ENCODE measurements around the gene NFATC1. TPM values are rescaled to one million over a fixed set of nuclear protein-coding genes. Genes with fewer than 3 reads are reported as not detected.

NFATC1 gene
- total RNA-seq, 2 donors from 2014 or later = 5.2 to 5.9 TPM

- no peak for ATAC-seq
- H3K9me3 ChIP-seq = no peaks in the 10 kb centered on the region
- H3K27me3 ChIP-seq = no peaks in the 10 kb centered on the region
- WGBS, 2 donors = 76 to 86% methylated on average over 8 to 14 of the region's 16 CpGs
- TF ChIP-seq CTCF (IDR thresholded peaks at IDR 0.05) (no peak), POLR2A (IDR thresholded peaks at IDR 0.05) (no peak)
- intact Hi-C loops (cut with DNase I) = no loop called here
- no peaks in the 10 kb centered on the region for H3K4me1 ChIP-seq
- H3K36me3 ChIP-seq (replicated peaks in 1 of 2; ENCODE audit: insufficient read depth in 1 of 2, low read depth in 2 of 2) = peaks cover 0 to 2% of the 10 kb centered on the region in 2 donors
- H3K27ac ChIP-seq = no peak overlapping the region
- H3K4me3 ChIP-seq = no peak overlapping the region
- DNase-seq = no peak
Measured at GRCh38 chr18:79489899-79490625, 94.3 kb downstream of the NFATC1 start.

DNA sequence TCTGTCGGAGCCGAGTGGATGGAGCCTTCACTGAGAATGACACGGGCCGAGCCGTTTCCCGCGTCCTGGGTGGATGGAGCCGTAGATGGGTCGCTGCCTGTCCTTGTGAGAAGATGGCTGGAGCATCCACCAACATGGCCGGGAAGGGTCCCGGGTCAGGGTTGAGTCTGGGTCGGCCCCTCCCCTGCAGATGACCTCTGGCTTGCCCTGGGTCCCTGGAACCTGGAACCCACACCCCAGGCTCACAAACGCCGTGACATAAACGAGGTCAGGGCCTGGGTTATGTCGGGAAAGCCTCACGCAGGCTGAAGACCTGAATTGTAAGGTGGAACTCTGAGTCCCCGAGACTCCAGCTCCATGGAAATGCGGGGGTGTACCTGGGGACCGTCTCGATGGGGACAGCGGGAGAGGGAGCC lies 94.9 kb downstream of the NFATC1 start:
- no peak for DNase-seq
- TF ChIP-seq CTCF (IDR thresholded peaks at IDR 0.05) (no peak), POLR2A (IDR thresholded peaks at IDR 0.05) (no peak)
- no peak for ATAC-seq
- H3K4me3 ChIP-seq = no peak overlapping the region
- WGBS, 2 donors = 70 to 89% methylated on average over 14 to 21 of the region's 22 CpGs
- H3K4me1 ChIP-seq = no peaks in the 10 kb centered on the region
- H3K27ac ChIP-seq = no peak overlapping the region
- H3K36me3 ChIP-seq (replicated peaks in 1 of 2; ENCODE audit: insufficient read depth in 1 of 2, low read depth in 2 of 2) = peaks cover 0 to 2% of the 10 kb centered on the region in 2 donors
- no peaks in the 10 kb centered on the region for H3K27me3 ChIP-seq
- no peaks in the 10 kb centered on the region for H3K9me3 ChIP-seq
- intact Hi-C loops (cut with DNase I) = no loop called here

GRCh38 chr18:79491081-79491551 lies 95.4 kb downstream of the NFATC1 start:
- 90 to 96% methylated on average over 19 of the region's 19 CpGs for WGBS, 2 donors
- H3K27me3 ChIP-seq = no peaks in the 10 kb centered on the region
- intact Hi-C loops (cut with DNase I) = no loop called here
- no peak overlapping the region for H3K4me3 ChIP-seq
- no peak for ATAC-seq
- H3K36me3 ChIP-seq (replicated peaks in 1 of 2; ENCODE audit: insufficient read depth in 1 of 2, low read depth in 2 of 2) = peaks cover 0 to 2% of the 10 kb centered on the region in 2 donors
- no peaks in the 10 kb centered on the region for H3K4me1 ChIP-seq
- H3K27ac ChIP-seq = no peak overlapping the region
- no peaks in the 10 kb centered on the region for H3K9me3 ChIP-seq
- DNase-seq = no peak
- no peak for TF ChIP-seq CTCF (IDR thresholded peaks at IDR 0.05)
- TF ChIP-seq POLR2A (IDR thresholded peaks at IDR 0.05) = no peak

- WGBS, 2 donors = 94 to 95% methylated on average over 51 to 60 of the region's 65 CpGs
- Histone ChIP-seq H3K4me3 (no peak overlapping the region), H3K27me3 (no peaks in the 10 kb centered on the region), H3K27ac (no peak overlapping the region), H3K36me3 (replicated peaks in 1 of 2; ENCODE audit: insufficient read depth in 1 of 2, low read depth in 2 of 2) (peaks cover 0 to 2% of the 10 kb centered on the region in 2 donors), H3K9me3 (peaks cover 0 to under 1% (median 0%) of the 10 kb centered on the region in 3 donors), H3K4me1 (no peaks in the 10 kb centered on the region)
- peak in 2 of 4 donors; percentile 3 to 9 for DNase-seq
- ATAC-seq = no peak
- TF ChIP-seq CTCF (IDR thresholded peaks at IDR 0.05) = no peak
- TF ChIP-seq POLR2A (IDR thresholded peaks at IDR 0.05) = no peak
- intact Hi-C loops (cut with DNase I) = no loop called here
Measured at GRCh38 chr18:79493211-79493800, 97.6 kb downstream of the NFATC1 start.
